ENCODE measurements around the gene MLLT10.

DNA sequence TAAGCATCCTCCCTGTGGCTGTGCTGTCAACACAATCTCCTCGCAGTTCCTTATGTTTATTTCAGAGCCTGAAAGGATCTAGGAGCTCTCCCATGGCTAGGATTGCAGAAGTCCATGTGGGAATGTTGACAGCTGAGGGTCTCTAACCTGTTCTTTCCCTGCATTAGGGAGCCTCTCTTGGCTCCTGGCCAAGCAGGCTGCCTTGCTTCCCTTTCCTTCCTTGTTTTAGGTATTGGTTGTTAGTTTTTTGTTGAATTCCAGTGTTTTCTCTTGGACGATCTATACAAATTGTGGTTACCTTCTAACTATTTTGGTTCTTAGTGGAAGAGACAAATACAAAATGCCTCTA, 171.8 kb downstream of the MLLT10 start:
- TF ChIP-seq, protein P1, sequence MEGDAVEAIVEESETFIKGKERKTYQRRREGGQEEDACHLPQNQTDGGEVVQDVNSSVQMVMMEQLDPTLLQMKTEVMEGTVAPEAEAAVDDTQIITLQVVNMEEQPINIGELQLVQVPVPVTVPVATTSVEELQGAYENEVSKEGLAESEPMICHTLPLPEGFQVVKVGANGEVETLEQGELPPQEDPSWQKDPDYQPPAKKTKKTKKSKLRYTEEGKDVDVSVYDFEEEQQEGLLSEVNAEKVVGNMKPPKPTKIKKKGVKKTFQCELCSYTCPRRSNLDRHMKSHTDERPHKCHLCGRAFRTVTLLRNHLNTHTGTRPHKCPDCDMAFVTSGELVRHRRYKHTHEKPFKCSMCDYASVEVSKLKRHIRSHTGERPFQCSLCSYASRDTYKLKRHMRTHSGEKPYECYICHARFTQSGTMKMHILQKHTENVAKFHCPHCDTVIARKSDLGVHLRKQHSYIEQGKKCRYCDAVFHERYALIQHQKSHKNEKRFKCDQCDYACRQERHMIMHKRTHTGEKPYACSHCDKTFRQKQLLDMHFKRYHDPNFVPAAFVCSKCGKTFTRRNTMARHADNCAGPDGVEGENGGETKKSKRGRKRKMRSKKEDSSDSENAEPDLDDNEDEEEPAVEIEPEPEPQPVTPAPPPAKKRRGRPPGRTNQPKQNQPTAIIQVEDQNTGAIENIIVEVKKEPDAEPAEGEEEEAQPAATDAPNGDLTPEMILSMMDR (IDR thresholded peaks at IDR 0.05), result no peak
- TF ChIP-seq POLR2A (IDR thresholded peaks at IDR 0.05), result no peak

All from lower leg skin (tissue), 3 donors.